ENCODE data around the gene SORBS1. TPM values are rescaled to one million over a fixed set of nuclear protein-coding genes. Genes with fewer than 3 reads are reported as not detected.

Gene SORBS1
- total and polyA plus RNA-seq, 2 of the 13 experiments (the other 11 are each of a cell fraction or from before 2014, with no cell fraction given), result 16.8 to 39.8 TPM

GRCh38 chr10:95388539-95388938 lies 172.6 kb downstream of the SORBS1 start (continued):
- TF ChIP-seq, protein P1, sequence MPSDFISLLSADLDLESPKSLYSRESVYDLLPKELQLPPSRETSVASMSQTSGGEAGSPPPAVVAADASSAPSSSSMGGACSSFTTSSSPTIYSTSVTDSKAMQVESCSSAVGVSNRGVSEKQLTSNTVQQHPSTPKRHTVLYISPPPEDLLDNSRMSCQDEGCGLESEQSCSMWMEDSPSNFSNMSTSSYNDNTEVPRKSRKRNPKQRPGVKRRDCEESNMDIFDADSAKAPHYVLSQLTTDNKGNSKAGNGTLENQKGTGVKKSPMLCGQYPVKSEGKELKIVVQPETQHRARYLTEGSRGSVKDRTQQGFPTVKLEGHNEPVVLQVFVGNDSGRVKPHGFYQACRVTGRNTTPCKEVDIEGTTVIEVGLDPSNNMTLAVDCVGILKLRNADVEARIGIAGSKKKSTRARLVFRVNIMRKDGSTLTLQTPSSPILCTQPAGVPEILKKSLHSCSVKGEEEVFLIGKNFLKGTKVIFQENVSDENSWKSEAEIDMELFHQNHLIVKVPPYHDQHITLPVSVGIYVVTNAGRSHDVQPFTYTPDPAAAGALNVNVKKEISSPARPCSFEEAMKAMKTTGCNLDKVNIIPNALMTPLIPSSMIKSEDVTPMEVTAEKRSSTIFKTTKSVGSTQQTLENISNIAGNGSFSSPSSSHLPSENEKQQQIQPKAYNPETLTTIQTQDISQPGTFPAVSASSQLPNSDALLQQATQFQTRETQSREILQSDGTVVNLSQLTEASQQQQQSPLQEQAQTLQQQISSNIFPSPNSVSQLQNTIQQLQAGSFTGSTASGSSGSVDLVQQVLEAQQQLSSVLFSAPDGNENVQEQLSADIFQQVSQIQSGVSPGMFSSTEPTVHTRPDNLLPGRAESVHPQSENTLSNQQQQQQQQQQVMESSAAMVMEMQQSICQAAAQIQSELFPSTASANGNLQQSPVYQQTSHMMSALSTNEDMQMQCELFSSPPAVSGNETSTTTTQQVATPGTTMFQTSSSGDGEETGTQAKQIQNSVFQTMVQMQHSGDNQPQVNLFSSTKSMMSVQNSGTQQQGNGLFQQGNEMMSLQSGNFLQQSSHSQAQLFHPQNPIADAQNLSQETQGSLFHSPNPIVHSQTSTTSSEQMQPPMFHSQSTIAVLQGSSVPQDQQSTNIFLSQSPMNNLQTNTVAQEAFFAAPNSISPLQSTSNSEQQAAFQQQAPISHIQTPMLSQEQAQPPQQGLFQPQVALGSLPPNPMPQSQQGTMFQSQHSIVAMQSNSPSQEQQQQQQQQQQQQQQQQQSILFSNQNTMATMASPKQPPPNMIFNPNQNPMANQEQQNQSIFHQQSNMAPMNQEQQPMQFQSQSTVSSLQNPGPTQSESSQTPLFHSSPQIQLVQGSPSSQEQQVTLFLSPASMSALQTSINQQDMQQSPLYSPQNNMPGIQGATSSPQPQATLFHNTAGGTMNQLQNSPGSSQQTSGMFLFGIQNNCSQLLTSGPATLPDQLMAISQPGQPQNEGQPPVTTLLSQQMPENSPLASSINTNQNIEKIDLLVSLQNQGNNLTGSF (CRISPR knock-in tag; IDR thresholded peaks at IDR 0.05), result no peak
- TF ChIP-seq KLF11 (CRISPR knock-in tag; IDR thresholded peaks at IDR 0.05) (0 out of 2 replicates have a peak, but pooled peaks have one; percentile 59), FOXP4 (CRISPR knock-in tag; IDR thresholded peaks at IDR 0.05) (peak; percentile 93), HNF1B (CRISPR knock-in tag; IDR thresholded peaks at IDR 0.05) (peak; percentile 67; the same call in 1 of the 2 replicates), YEATS2 (CRISPR knock-in tag; IDR thresholded peaks at IDR 0.05; ENCODE audit: borderline replicate concordance) (peak; percentile 42; the same call in 1 of the 2 replicates), ZNF460 (CRISPR knock-in tag; IDR thresholded peaks at IDR 0.05; ENCODE audit: borderline replicate concordance) (no peak), ZNF343 (CRISPR knock-in tag; IDR thresholded peaks at IDR 0.05) (no peak), NCOA2 (CRISPR knock-in tag; IDR thresholded peaks at IDR 0.05) (peak; percentile 80), HIC2 (CRISPR knock-in tag; IDR thresholded peaks at IDR 0.05; ENCODE audit: low read depth) (0 out of 2 replicates have a peak, but pooled peaks have one; percentile 34), TOPORS (CRISPR knock-in tag; IDR thresholded peaks at IDR 0.05) (no peak), SOX13 (IDR thresholded peaks at IDR 0.05) (no peak), SOX13 (CRISPR knock-in tag; conservative IDR thresholded peaks at IDR 0.05 in 1 of 2, IDR thresholded peaks at IDR 0.05 in 1 of 2) (peak in 1 of 2 experiments; percentile 83; a peak in 2 of 4 replicates), RORA (CRISPR knock-in tag; IDR thresholded peaks at IDR 0.05) (no peak)
- TF ChIP-seq, protein P2, sequence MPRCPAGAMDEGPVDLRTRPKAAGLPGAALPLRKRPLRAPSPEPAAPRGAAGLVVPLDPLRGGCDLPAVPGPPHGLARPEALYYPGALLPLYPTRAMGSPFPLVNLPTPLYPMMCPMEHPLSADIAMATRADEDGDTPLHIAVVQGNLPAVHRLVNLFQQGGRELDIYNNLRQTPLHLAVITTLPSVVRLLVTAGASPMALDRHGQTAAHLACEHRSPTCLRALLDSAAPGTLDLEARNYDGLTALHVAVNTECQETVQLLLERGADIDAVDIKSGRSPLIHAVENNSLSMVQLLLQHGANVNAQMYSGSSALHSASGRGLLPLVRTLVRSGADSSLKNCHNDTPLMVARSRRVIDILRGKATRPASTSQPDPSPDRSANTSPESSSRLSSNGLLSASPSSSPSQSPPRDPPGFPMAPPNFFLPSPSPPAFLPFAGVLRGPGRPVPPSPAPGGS (CRISPR knock-in tag; IDR thresholded peaks at IDR 0.05), result no peak
